ENCODE measurements around the gene SIX5.

GRCh38 chr19:45757695-45758094 is 11.4 kb downstream of the SIX5 start:
- TF ChIP-seq CTCF (conservative IDR thresholded peaks at IDR 0.05; ENCODE audit: low read length), result no peak
- no peak for TF ChIP-seq EZH2phosphoT487 (IDR thresholded peaks at IDR 0.05; ENCODE audit: borderline replicate concordance, low read depth, low read length)
